Lower lobe of right lung (tissue), 2 donors: ENCODE measurements around the gene UBE2D1. TPM values are rescaled to one million over a fixed set of nuclear protein-coding genes. Genes with fewer than 3 reads are reported as not detected.
"Not testable (repeated sequence)": the region's sequence is repeated elsewhere in the genome, so short reads cannot be mapped to it uniquely, and the experiment has no call there.

Source experiments
- ATAC-seq, 2 donors: fragments of 200-7000 bp; cut with Tn5 transposase; one replicate each; pipeline ENCODE4 v1.9.1; 2020 to 2022; ENCODE audit warnings: mild to moderate bottlenecking in 2 of 2, moderate library complexity in 2 of 2
- DNase-seq: peaks from one replicate; pipeline ENCODE4 v3.0.0-alpha.2; 2020
- H3K27ac ChIP-seq: fragments of 200-600 bp; one replicate; pipeline ENCODE4 v1.8.0; 2022
- H3K27me3 ChIP-seq: fragments of 200-600 bp; one replicate; pipeline ENCODE4 v1.8.0; 2022; ENCODE audit warnings: low read depth
- H3K36me3 ChIP-seq: fragments of 200-600 bp; one replicate; pipeline ENCODE4 v1.8.0; 2022; ENCODE audit warnings: mild to moderate bottlenecking
- H3K4me1 ChIP-seq: fragments of 200-600 bp; one replicate; pipeline ENCODE4 v1.8.0; 2022
- H3K4me3 ChIP-seq: fragments of 200-600 bp; one replicate; pipeline ENCODE4 v1.8.0; 2022; ENCODE audit warnings: mild to moderate bottlenecking
- H3K9me3 ChIP-seq: fragments of 200-600 bp; one replicate; pipeline ENCODE4 v1.8.0; 2022
- intact Hi-C: fragments of 100-400 bp; cut with DNase I; formaldehyde crosslinking; loops from one replicate; pipeline ENCODE4 v1.11.0; 2022
- total RNA-seq: library from RNA; stranded (reverse); fragmentation: NEBNext Ultra II Directional; extraction: Animal tissue kit (Norgen Biotek cat#: 25700); gene quantifications from one replicate; pipeline ENCODE4 v1.2.1, GENCODE V29; 2021
- TF ChIP-seq, protein P1 (sequence below): fragments of 200-600 bp; IDR thresholded peaks from one replicate; pipeline ENCODE4 v1.8.0; 2022; ENCODE audit warnings: antibody characterized with exemption, mild to moderate bottlenecking
- donor health status: DM: no; HTN: yes; CAD: no; lungs with severe emphysema.

Gene UBE2D1
- total RNA-seq, 1 donor from 2014 or later = 22.9 TPM

DNA sequence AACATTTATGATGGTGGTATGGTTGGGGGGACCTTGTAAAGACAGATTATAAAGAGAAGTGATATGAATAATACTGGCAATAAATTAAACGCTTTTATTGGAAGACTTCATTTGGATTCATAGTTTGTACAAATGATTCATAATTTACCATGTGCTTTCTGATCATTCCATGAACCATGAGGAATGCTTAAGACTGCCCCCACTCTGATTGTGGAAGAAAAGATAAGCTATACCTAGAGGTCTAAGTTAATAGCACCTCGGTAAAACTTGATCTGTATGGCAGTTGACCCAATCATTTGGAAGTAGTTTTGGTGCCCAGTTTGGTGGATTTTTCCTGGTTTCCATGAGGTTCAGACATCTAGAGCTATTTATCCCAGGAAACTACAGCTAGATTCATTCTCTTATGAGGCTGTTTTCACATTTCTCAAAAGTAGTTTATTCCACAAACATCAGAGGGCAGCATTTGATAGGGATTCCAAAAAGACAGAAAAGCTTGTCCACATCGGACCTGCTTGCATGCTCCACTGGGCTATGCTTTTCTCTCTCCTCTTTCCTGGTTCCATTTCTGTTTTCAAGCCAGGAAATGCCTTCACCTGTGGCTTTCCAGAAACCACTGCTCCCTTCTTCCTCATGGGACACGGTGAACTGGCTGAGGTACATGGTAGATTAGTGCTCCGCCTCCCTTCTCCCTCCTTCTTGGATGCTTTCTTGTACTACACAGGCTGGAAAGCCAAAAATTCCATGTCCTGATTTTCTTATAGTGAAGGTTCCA lies 79.7 kb downstream of the UBE2D1 start:
- Histone ChIP-seq H3K27ac (no peak overlapping the region), H3K27me3 (no peaks in the 10 kb centered on the region), H3K4me3 (no peak overlapping the region), H3K4me1 (no peaks in the 10 kb centered on the region), H3K36me3 (no peaks in the 10 kb centered on the region), H3K9me3 (no peaks in the 10 kb centered on the region)
- intact Hi-C loops = no loop called here
- ATAC-seq (no peak), DNase-seq (no peak)
- TF ChIP-seq, protein P1, sequence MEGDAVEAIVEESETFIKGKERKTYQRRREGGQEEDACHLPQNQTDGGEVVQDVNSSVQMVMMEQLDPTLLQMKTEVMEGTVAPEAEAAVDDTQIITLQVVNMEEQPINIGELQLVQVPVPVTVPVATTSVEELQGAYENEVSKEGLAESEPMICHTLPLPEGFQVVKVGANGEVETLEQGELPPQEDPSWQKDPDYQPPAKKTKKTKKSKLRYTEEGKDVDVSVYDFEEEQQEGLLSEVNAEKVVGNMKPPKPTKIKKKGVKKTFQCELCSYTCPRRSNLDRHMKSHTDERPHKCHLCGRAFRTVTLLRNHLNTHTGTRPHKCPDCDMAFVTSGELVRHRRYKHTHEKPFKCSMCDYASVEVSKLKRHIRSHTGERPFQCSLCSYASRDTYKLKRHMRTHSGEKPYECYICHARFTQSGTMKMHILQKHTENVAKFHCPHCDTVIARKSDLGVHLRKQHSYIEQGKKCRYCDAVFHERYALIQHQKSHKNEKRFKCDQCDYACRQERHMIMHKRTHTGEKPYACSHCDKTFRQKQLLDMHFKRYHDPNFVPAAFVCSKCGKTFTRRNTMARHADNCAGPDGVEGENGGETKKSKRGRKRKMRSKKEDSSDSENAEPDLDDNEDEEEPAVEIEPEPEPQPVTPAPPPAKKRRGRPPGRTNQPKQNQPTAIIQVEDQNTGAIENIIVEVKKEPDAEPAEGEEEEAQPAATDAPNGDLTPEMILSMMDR = peak; percentile 18

DNA sequence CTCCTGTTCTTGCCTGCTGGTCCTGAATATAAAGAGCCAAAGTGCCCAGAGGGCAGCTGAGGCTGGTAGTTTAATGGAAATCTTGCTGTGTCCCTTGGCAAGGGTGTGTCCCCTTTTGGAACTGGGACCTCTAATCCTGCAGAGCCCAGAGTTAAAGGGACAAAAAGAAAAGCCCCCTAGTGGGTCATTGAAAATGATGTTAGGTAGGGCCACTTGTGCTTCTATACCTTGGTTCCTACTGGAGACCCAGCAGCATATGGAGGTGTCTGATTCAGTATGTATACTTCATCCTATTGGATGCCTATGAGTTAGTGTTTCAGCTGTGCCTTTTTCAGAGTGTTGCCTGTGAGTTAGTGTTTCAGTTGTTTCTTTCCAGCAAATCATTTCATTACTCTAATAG lies 81.0 kb downstream of the UBE2D1 start:
- no peak overlapping the region for H3K4me3 ChIP-seq
- intact Hi-C loops = no loop called here
- H3K36me3 ChIP-seq = no peaks in the 10 kb centered on the region
- H3K27ac ChIP-seq = no peak overlapping the region
- no peaks in the 10 kb centered on the region for H3K27me3 ChIP-seq
- TF ChIP-seq, protein P1 = no peak
- no peaks in the 10 kb centered on the region for H3K9me3 ChIP-seq
- no peaks in the 10 kb centered on the region for H3K4me1 ChIP-seq
- no peak for DNase-seq
- no peak for ATAC-seq

DNA sequence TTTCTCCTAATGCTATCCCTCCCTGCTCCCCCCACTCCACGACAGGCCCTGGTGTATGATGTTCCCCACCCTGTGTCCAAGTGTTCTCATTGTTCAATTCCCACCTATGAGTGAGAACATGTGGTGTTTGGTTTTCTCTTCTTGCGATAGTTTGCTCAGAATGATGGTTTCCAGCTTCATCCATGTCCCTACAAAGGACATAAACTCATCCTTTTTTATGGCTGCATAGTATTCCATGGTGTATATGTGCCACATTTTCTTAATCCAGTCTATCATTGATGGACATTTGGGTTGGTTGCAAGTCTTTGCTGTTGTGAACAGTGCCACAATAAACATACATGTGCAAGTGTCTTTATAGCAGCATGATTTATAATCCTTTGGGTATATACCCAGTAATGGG lies 83.1 kb downstream of the UBE2D1 start:
- ATAC-seq, intact Hi-C loops, DNase-seq, H3K4me3 ChIP-seq, H3K36me3 ChIP-seq, H3K9me3 ChIP-seq, H3K4me1 ChIP-seq, H3K27me3 ChIP-seq, H3K27ac ChIP-seq: not testable (repeated sequence)

Other genes with a start within 250 kb of the UBE2D1 start
- 7.5 TPM for gene IPMK, start 67.1 kb upstream of the UBE2D1 start, total RNA-seq
- 24.5 TPM for gene CISD1, start 65.8 kb upstream of the UBE2D1 start, total RNA-seq
- gene TFAM, start 50.4 kb downstream of the UBE2D1 start, total RNA-seq = 25.9 TPM
- 11.0 TPM for gene BICC1, start 177.9 kb downstream of the UBE2D1 start, total RNA-seq